Testis (tissue), 2 donors: Measurements from ENCODE around the gene LYPD6B.

Source experiments
- CTCF ChIP-seq, 3 experiments: fragments of 450-650 bp in 2 of 3; fragments of 200-600 bp in 1 of 3; sonication (generic) in 1 of 3; IDR thresholded peaks; one replicate each; pipeline ENCODE4 v1.5.1; 2016 to 2019; ENCODE audit warnings: antibody characterized with exemption in 3 of 3, mild to moderate bottlenecking in 2 of 3, moderate library complexity in 1 of 3
- POLR2A ChIP-seq: fragments of 450-650 bp; IDR thresholded peaks from one replicate; pipeline ENCODE4 v1.6.1; 2017; ENCODE audit warnings: antibody characterized with exemption, mild to moderate bottlenecking, moderate library complexity

GRCh38 chr2:149119368-149119767, 80.9 kb downstream of the LYPD6B start:
- TF ChIP-seq CTCF (IDR thresholded peaks at IDR 0.05) = no peak
- no peak for TF ChIP-seq POLR2A
